ENCODE results near the gene FBLN2. TPM values are rescaled to one million over a fixed set of nuclear protein-coding genes. Genes with fewer than 3 reads are reported as not detected.

The FBLN2 gene
- total RNA-seq, 1 donor from 2014 or later, result 32.9 TPM

- ATAC-seq (no peak), DNase-seq (no peak)
- Histone ChIP-seq H3K36me3 (no peaks in the 10 kb centered on the region), H3K4me1 (no peaks in the 10 kb centered on the region), H3K27ac (no peak overlapping the region), H3K4me3 (no peak overlapping the region), H3K9me3 (no peaks in the 10 kb centered on the region), H3K27me3 (no peaks in the 10 kb centered on the region)
- TF ChIP-seq CTCF (IDR thresholded peaks at IDR 0.05), result no peak
- intact Hi-C loops (cut with DNase I), result no loop called here
Observed at GRCh38 chr3:13626396-13626795, 77.5 kb downstream of the FBLN2 start.

DNA sequence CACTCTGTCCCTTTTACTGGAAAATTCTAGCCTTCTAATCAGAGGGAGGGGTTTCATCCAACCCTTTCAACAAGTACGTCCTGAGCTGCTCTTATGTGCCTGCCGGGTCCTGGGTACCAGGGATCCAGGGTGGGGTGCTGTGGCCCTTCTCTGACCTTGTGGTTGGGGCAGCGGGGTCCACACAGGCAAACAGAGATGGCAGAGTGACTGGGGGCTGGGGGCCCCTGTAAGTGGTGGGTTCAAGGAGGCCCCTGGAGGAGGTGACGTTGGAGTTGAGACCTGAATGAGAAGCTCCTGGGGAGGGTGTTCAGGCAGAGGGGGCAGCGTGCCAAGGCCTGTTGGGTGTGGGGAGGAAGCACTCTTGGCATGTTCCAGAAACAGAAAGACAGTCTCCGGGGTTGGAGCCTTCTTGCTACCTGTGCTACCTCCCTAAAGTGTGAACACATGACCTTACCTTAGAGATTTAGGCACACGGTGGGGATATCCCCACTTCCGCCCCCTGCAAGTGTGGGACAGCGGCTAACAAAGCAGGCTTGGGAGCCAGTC lies 78.1 kb downstream of the FBLN2 start:
- Histone ChIP-seq H3K4me3 (no peak overlapping the region), H3K27ac (no peak overlapping the region), H3K9me3 (no peaks in the 10 kb centered on the region), H3K36me3 (no peaks in the 10 kb centered on the region), H3K27me3 (no peaks in the 10 kb centered on the region), H3K4me1 (no peaks in the 10 kb centered on the region)
- no peak for DNase-seq
- intact Hi-C loops (cut with DNase I), result no loop called here
- ATAC-seq, result no peak
- TF ChIP-seq CTCF (IDR thresholded peaks at IDR 0.05), result no peak

DNA sequence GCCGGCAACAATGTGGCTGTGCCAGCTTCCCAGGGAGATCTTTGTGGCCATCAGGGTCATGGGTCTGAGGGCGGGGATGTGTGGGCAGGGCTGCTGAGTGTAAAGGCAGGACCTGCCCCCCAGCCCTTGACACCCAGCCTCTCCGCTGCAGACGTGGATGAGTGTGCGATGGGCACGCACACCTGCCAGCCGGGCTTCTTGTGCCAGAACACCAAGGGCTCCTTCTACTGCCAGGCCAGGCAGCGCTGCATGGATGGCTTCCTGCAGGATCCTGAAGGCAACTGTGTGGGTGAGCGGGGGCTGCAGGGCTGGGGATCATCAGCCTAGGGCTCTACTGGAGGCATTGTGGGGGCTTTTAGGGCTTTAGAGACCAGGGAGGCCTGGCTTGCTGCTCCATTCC lies 78.8 kb downstream of the FBLN2 start:
- intact Hi-C loops (cut with DNase I), result no loop called here
- Histone ChIP-seq H3K27me3 (no peaks in the 10 kb centered on the region), H3K4me1 (no peaks in the 10 kb centered on the region), H3K36me3 (no peaks in the 10 kb centered on the region), H3K27ac (no peak overlapping the region), H3K9me3 (no peaks in the 10 kb centered on the region), H3K4me3 (no peak overlapping the region)
- no peak for TF ChIP-seq CTCF (IDR thresholded peaks at IDR 0.05)
- no peak for ATAC-seq
- no peak for DNase-seq

DNA sequence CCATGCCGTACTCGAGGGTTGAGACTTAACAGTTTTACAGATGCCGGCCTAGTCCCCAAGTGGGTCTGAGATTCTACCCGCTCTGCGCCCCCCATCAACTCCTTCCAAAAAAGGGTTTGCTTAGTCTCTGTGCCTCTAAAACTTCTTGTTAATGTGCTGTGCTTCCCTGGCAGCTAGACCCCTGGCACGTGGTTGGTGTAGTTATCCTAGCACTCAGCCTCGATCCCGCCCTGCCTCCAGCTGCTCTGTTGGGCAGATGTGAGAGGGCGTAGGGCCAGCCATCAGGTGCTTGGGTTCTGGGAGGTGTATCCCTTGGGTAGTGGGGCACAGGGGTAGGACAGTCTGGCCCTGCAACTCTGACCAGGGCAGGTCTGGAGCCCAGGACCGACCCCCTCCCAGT lies 79.5 kb downstream of the FBLN2 start:
- intact Hi-C loops (cut with DNase I), result no loop called here
- TF ChIP-seq CTCF (IDR thresholded peaks at IDR 0.05), result no peak

GRCh38 chr3:13628841-13629551 lies 80.1 kb downstream of the FBLN2 start:
- TF ChIP-seq CTCF (IDR thresholded peaks at IDR 0.05), result no peak
- no peak overlapping the region for H3K4me3 ChIP-seq
- H3K4me1 ChIP-seq, result no peaks in the 10 kb centered on the region
- H3K27ac ChIP-seq, result no peak overlapping the region
- no peaks in the 10 kb centered on the region for H3K36me3 ChIP-seq
- ATAC-seq (no peak), DNase-seq (no peak)
- intact Hi-C loops (cut with DNase I), result no loop called here
- no peaks in the 10 kb centered on the region for H3K9me3 ChIP-seq
- no peaks in the 10 kb centered on the region for H3K27me3 ChIP-seq

More for the DNA sequence above, 79.5 kb downstream of the FBLN2 start:
- ATAC-seq (no peak), DNase-seq (no peak)
- Histone ChIP-seq H3K4me3 (no peak overlapping the region), H3K27me3 (no peaks in the 10 kb centered on the region), H3K9me3 (no peaks in the 10 kb centered on the region), H3K36me3 (no peaks in the 10 kb centered on the region), H3K27ac (no peak overlapping the region), H3K4me1 (no peaks in the 10 kb centered on the region)

Data from upper lobe of right lung (tissue), 1 donor.